Left lung (tissue), 10 donors: ENCODE measurements around the gene SHC4. TPM values are rescaled to one million over a fixed set of nuclear protein-coding genes. Genes with fewer than 3 reads are reported as not detected.

Source experiments
- ATAC-seq: fragments of 200-7000 bp; cut with Tn5 transposase; one replicate; pipeline ENCODE4 v1.9.1; 2020; ENCODE audit warnings: moderate library complexity
- DNase-seq, 4 donors: peaks; one replicate each; pipeline ENCODE4 v3.0.0-alpha.2; 2013 to 2020
- H3K27ac ChIP-seq, 2 donors: fragments of 200-600 bp; sonication (generic) in 1 of 2; one replicate each; pipeline versions ENCODE4 v1.5.0 to v1.8.0; 2020 to 2021
- H3K27me3 ChIP-seq, 2 donors: fragments of 200-600 bp; sonication (generic) in 1 of 2; one replicate each; pipeline versions ENCODE4 v1.5.0 to v1.8.0; 2020 to 2021
- H3K36me3 ChIP-seq, 2 donors: fragments of 200-600 bp; sonication (generic) in 1 of 2; one replicate each; pipeline versions ENCODE4 v1.5.0 to v1.8.0; 2020 to 2021
- H3K4me1 ChIP-seq, 2 donors: fragments of 200-600 bp; one replicate each; pipeline ENCODE4 v1.8.0; 2021
- H3K4me3 ChIP-seq, 2 donors: fragments of 200-600 bp; sonication (generic) in 1 of 2; one replicate each; pipeline versions ENCODE4 v1.5.0 to v1.8.0; 2020 to 2021; ENCODE audit warnings: mild to moderate bottlenecking in 1 of 2
- H3K9me3 ChIP-seq, 2 donors: fragments of 200-600 bp; sonication (generic) in 1 of 2; one replicate each; pipeline versions ENCODE4 v1.5.0 to v1.8.0; 2020 to 2021
- intact Hi-C, 2 donors: fragments of 100-400 bp; cut with DNase I; formaldehyde crosslinking; loops; one replicate each; pipeline versions ENCODE4 v1.11.2 to v1.14.2; 2022
- polyA plus RNA-seq, 6 donors: library from polyadenylated mRNA; unstranded; fragments of 120-200 nt; gene quantifications; one replicate each; pipeline ENCODE4 v1.2.1, GENCODE V29; 2013; ENCODE audit not compliant: insufficient read length in 6 of 6
- total RNA-seq, 2 donors: library from RNA; stranded (reverse); fragmentation: NEBNext Ultra II Directional; extraction: Animal tissue kit (Norgen Biotek cat#: 25700); gene quantifications; one replicate each; pipeline ENCODE4 v1.2.1, GENCODE V29; 2021
- TF ChIP-seq, protein P1 (sequence below), 2 donors: fragments of 200-600 bp; sonication (generic) in 1 of 2; IDR thresholded peaks; one replicate each; pipeline versions ENCODE4 v1.5.0 to v1.8.0; 2021; ENCODE audit warnings: antibody characterized with exemption in 2 of 2
- donor health status: DM: no; HTN: yes; CAD: no.
- donor health status: DM: no; HTN: no; CAD: no.

SHC4 gene
- total and polyA plus RNA-seq, 8 donors, result 0.44 to 1.4 (median 0.98) TPM

- H3K36me3 ChIP-seq, result no peaks in the 10 kb centered on the region
- no peak overlapping the region for H3K27ac ChIP-seq
- ATAC-seq (no peak), DNase-seq (no peak)
- H3K4me1 ChIP-seq, result no peaks in the 10 kb centered on the region
- H3K27me3 ChIP-seq, result peaks cover 0 to 13% of the 10 kb centered on the region in 2 donors
- TF ChIP-seq, protein P1, sequence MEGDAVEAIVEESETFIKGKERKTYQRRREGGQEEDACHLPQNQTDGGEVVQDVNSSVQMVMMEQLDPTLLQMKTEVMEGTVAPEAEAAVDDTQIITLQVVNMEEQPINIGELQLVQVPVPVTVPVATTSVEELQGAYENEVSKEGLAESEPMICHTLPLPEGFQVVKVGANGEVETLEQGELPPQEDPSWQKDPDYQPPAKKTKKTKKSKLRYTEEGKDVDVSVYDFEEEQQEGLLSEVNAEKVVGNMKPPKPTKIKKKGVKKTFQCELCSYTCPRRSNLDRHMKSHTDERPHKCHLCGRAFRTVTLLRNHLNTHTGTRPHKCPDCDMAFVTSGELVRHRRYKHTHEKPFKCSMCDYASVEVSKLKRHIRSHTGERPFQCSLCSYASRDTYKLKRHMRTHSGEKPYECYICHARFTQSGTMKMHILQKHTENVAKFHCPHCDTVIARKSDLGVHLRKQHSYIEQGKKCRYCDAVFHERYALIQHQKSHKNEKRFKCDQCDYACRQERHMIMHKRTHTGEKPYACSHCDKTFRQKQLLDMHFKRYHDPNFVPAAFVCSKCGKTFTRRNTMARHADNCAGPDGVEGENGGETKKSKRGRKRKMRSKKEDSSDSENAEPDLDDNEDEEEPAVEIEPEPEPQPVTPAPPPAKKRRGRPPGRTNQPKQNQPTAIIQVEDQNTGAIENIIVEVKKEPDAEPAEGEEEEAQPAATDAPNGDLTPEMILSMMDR (IDR thresholded peaks at IDR 0.05), result no peak
- H3K4me3 ChIP-seq, result no peak overlapping the region
- no peaks in the 10 kb centered on the region for H3K9me3 ChIP-seq
- intact Hi-C loops, result no loop called here
These were observed 65.7 kb downstream of the SHC4 start for GRCh38 chr15:48898032-48898431.

DNA sequence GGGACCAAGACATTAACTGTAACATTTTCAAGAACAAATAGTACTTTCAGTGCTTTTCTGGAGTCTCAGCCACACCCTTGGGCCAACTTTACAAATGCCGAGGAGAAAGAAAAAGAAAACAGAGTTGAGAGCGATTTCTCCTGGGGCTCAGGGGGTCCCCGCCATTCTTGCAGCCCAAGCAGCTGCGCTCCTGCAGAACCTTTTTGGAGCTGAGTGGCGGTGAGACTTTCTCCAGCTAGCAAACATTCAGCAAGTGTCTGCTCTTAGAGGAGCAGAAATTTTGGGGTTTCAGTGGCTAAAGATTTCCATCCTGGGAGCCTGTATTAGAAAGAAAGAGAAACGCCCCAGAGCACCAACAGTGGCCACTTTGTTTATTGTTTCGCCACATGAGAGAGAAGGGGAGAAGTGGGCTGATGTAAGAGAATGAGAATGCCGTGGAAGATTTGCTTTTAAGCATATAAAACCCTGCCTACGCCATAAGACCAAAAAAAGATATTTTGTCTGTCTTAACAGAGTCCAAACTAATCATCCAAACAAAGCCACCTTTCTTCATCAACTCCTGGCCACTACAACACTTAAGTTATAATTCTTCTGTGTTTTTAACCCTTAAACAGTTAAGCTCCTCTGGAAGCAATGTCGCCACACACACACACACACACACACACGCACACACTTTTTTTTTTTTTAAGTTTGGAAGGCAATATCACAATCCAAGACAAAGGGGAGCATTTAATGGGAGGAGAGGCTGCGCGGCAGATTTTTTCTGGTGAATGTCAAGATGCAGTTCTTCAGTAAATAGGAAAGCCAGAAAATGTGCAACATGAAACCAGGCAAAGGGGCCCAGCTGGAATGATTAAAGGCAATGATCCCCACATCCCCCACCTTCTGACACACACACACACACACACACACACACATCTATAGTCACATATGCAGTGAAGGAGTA lies 66.6 kb downstream of the SHC4 start:
- Histone ChIP-seq H3K4me3 (no peak overlapping the region), H3K27me3 (peaks cover 0 to 13% of the 10 kb centered on the region in 2 donors), H3K9me3 (no peaks in the 10 kb centered on the region), H3K36me3 (no peaks in the 10 kb centered on the region), H3K4me1 (no peaks in the 10 kb centered on the region), H3K27ac (no peak overlapping the region)
- intact Hi-C loops, result no loop called here
- ATAC-seq (peak; percentile 62), DNase-seq (peak in 2 of 4 donors; percentile 29 to 39)
- TF ChIP-seq, protein P1 (IDR thresholded peaks at IDR 0.05), result no peak

GRCh38 chr15:48893311-48893710 lies 70.4 kb downstream of the SHC4 start:
- ATAC-seq (no peak), DNase-seq (no peak)
- Histone ChIP-seq H3K27me3 (peaks cover 0 to 13% of the 10 kb centered on the region in 2 donors), H3K4me1 (no peaks in the 10 kb centered on the region), H3K27ac (no peak overlapping the region), H3K4me3 (no peak overlapping the region), H3K9me3 (no peaks in the 10 kb centered on the region), H3K36me3 (no peaks in the 10 kb centered on the region)
- intact Hi-C loops, result no loop called here
- TF ChIP-seq, protein P1 (IDR thresholded peaks at IDR 0.05), result no peak

DNA sequence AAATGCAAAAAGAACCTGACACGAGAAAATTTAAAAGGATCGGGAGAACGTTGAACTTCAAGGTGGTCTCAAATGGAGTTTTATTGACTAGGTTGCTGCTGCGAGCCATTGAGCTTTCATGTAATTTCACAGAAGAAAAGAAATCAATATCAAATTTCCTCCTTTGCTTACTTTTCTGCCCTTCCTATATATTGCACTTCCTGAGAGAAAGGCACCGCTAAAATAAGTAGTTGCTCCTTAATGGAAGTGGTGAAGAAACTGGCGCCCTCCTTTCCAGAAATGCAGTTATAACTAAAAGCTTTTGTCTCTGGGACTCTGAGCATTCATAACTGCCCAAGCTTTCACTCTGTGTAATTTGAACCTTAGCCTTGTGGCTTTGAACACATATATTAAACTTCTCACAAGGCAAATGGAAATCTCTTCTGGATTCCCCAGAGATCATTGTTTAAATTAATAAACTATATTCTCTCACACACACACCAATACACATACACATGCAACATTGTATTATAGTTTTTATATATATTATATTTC lies 72.4 kb downstream of the SHC4 start:
- no peak for DNase-seq
- Histone ChIP-seq H3K27me3 (peaks cover 0 to 8% of the 10 kb centered on the region in 2 donors), H3K4me3 (no peak overlapping the region), H3K27ac (no peak overlapping the region), H3K4me1 (no peaks in the 10 kb centered on the region), H3K9me3 (no peaks in the 10 kb centered on the region), H3K36me3 (no peaks in the 10 kb centered on the region)
- ATAC-seq, result no peak
- TF ChIP-seq, protein P1 (IDR thresholded peaks at IDR 0.05), result no peak
- intact Hi-C loops, result no loop called here

GRCh38 chr15:48890375-48890972 lies 73.2 kb downstream of the SHC4 start:
- Histone ChIP-seq H3K27ac (no peak overlapping the region), H3K4me1 (no peaks in the 10 kb centered on the region), H3K4me3 (no peak overlapping the region), H3K36me3 (no peaks in the 10 kb centered on the region), H3K9me3 (no peaks in the 10 kb centered on the region), H3K27me3 (peaks cover 0 to 3% of the 10 kb centered on the region in 2 donors)
- TF ChIP-seq, protein P1 (IDR thresholded peaks at IDR 0.05), result no peak
- no peak for ATAC-seq
- intact Hi-C loops, result no loop called here
- DNase-seq, result no peak
